ENCODE data around the gene HNRNPR. TPM values are rescaled to one million over a fixed set of nuclear protein-coding genes. Genes with fewer than 3 reads are reported as not detected.

Gene HNRNPR
- total and polyA plus RNA-seq, 2 of the 8 experiments (the other 6 are each of a cell fraction or from before 2014, with no cell fraction given), result 110 to 214 TPM

- Histone ChIP-seq H2AFZ (ENCODE audit: low read length) (no peak overlapping the region), H3K56ac (replicated peaks; ENCODE audit: insufficient read length, low read depth, low read length) (no peak overlapping the region), H2BK12ac (ENCODE audit: low read depth, low read length) (no peak overlapping the region), H4K20me1 (replicated peaks in 1 of 2; ENCODE audit: control insufficient read depth in 1 of 2, insufficient read depth in 2 of 2, low read length in 2 of 2) (peaks cover 17 to 34% of the 10 kb centered on the region in 2 experiments), H3K18ac (ENCODE audit: extremely low read depth, low read length) (peak overlapping the region; percentile 79; the same call in 1 of the 2 replicates), H3K4ac (replicated peaks; ENCODE audit: insufficient read length, low read depth, low read length) (no peak overlapping the region), H3K9me3 (ENCODE audit: insufficient read depth in 2 of 2, low read depth in 1 of 2, low read length in 1 of 2) (no peaks in the 10 kb centered on the region), H2AK5ac (ENCODE audit: low read depth, low read length) (no peak overlapping the region), H3K27me3 (replicated peaks in 1 of 4; ENCODE audit: control insufficient read depth in 3 of 4, extremely low read depth in 1 of 4, insufficient read depth in 3 of 4, low read length in 3 of 4) (peaks cover 0 to 21% (median 10%) of the 10 kb centered on the region in 4 experiments; a peak in 6 of 7 replicates), H4K8ac (ENCODE audit: extremely low read depth, insufficient read depth, low read length) (peak overlapping the region; percentile 97; the same call in 1 of the 2 replicates), H3K36me3 (ENCODE audit: control insufficient read depth in 2 of 4, insufficient read depth in 4 of 4, low read length in 3 of 4) (peaks cover 0 to 3% (median under 1%) of the 10 kb centered on the region in 4 experiments; a peak in 1 of 8 replicates), H2BK5ac (ENCODE audit: low read depth, low read length) (peak overlapping the region; percentile 79), H4K5ac (ENCODE audit: insufficient read length, low read depth, low read length) (peak overlapping the region; percentile 73), H3K4me1 (replicated peaks in 1 of 4; ENCODE audit: control insufficient read depth in 3 of 4, insufficient read depth in 4 of 4, low read length in 3 of 4) (peaks cover 0 to 8% (median 3%) of the 10 kb centered on the region in 4 experiments; a peak in 1 of 7 replicates), H3K14ac (ENCODE audit: insufficient read length) (no peak overlapping the region), H3K23ac (ENCODE audit: insufficient read length) (no peak overlapping the region), H3K27ac (ENCODE audit: low read depth, low read length) (peak overlapping the region; percentile 85), H3K4me3 (ENCODE audit: extremely low read depth in 1 of 4, insufficient read depth in 2 of 4, low read depth in 3 of 4, low read length in 4 of 4) (peak overlapping the region; percentile 77 to 91 (median 90)), H3K79me1 (ENCODE audit: low read depth, low read length) (no peaks in the 10 kb centered on the region), H2BK120ac (replicated peaks; ENCODE audit: low read depth, low read length) (no peak overlapping the region), H3K23me2 (ENCODE audit: low read depth, low read length) (peaks cover 8% of the 10 kb centered on the region), H3K79me2 (ENCODE audit: control insufficient read depth in 1 of 2, insufficient read depth in 2 of 2, low read length in 2 of 2) (peaks cover 41 to 53% of the 10 kb centered on the region in 2 experiments), H3K9ac (replicated peaks in 1 of 4; ENCODE audit: extremely low read depth in 1 of 4, low read depth in 3 of 4, low read length in 3 of 4) (peak overlapping the region; percentile 90 to 98 (median 94)), H4K91ac (replicated peaks; ENCODE audit: insufficient read length, low read length) (no peak overlapping the region), H2BK15ac (ENCODE audit: low read length) (no peak overlapping the region), H2BK20ac (ENCODE audit: low read length) (no peak overlapping the region), H3K4me2 (ENCODE audit: insufficient read depth in 1 of 2, low read depth in 2 of 2, low read length in 2 of 2) (peak overlapping the region; percentile 79 to 83)
- DNase-seq (ENCODE audit: low read depth in 1 of 2, low spot score in 2 of 2), result no peak
- no peak for FAIRE-seq
- CTCF ChIA-PET (ENCODE audit: partially characterized antibody), result interaction anchor here (1.0 to 1.1 kb wide), 2 partner anchors 60 to 324 kb away, joined by 3 to 4 read pairs; no protein-coding TSS in a partner anchor
- 1% methylated on average over 32 of the region's 66 CpGs; no CpG with 5 or more reads in 1 of the 2 experiments for WGBS, 2 experiments (ENCODE audit: extremely low coverage in 1 of 2, insufficient coverage in 1 of 2, insufficient read length in 1 of 2, insufficient replicate concordance in 2 of 2, low coverage in 1 of 2, low lambda C conversion rate in 2 of 2, missing lambda C conversion rate in 1 of 2)
- POLR2A ChIA-PET (ENCODE audit: partially characterized antibody), result interaction anchor here (0.5 to 3.2 kb wide), 21 partner anchors 9 to 180 kb away, joined by 3 to 23 read pairs (median 5); partner anchors contain the start of genes TCEA3 and ZNF436
- TF ChIP-seq MAX (IDR thresholded peaks at IDR 0.05) (peak; percentile 86), PHF8 (conservative IDR thresholded peaks at IDR 0.05; ENCODE audit: low read depth, low read length) (0 out of 2 replicates have a peak, but pooled peaks have one; percentile 72), SIN3A (conservative IDR thresholded peaks at IDR 0.05 in 1 of 2, IDR thresholded peaks at IDR 0.05 in 1 of 2; ENCODE audit: low read depth in 1 of 2, low read length in 2 of 2) (0 out of 4 replicates have a peak, but pooled peaks of 1 of the 2 experiments have one; percentile 12), TCF12 (IDR thresholded peaks at IDR 0.05; ENCODE audit: low read depth, low read length) (no peak), RXRA (IDR thresholded peaks at IDR 0.05; ENCODE audit: insufficient read depth, low read depth, low read length) (no peak), SAP30 (IDR thresholded peaks at IDR 0.05; ENCODE audit: insufficient read depth, insufficient replicate concordance, low read length) (peak; percentile 72), CBX8 (IDR thresholded peaks at IDR 0.05; ENCODE audit: borderline replicate concordance, low read depth, low read length) (no peak)
- TF ChIP-seq, protein P1, sequence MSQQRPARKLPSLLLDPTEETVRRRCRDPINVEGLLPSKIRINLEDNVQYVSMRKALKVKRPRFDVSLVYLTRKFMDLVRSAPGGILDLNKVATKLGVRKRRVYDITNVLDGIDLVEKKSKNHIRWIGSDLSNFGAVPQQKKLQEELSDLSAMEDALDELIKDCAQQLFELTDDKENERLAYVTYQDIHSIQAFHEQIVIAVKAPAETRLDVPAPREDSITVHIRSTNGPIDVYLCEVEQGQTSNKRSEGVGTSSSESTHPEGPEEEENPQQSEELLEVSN (IDR thresholded peaks at IDR 0.05), result peak; percentile 96
These were observed 618 bp downstream of the HNRNPR start for GRCh38 chr1:23343221-23344110.
